Hepatocyte (in vitro differentiated cells): ENCODE results near the gene DPPA3. TPM values are rescaled to one million over a fixed set of nuclear protein-coding genes. Genes with fewer than 3 reads are reported as not detected.
A peak's percentile ranks its signal among the peaks of the same experiment; 100 is the strongest.
"Not testable (repeated sequence)": the region's sequence is repeated elsewhere in the genome, so short reads cannot be mapped to it uniquely, and the experiment has no call there.

Experiments used
- DNase-seq: peaks from one replicate; pipeline ENCODE4 v3.0.0-alpha.2; 2016; ENCODE audit warnings: low spot score
- H2AFZ ChIP-seq: fragments of 200-600 bp; sonication (generic); 2 replicates; pipeline ENCODE4 v1.6.0; 2016; ENCODE audit warnings: antibody characterized with exemption, mild to moderate bottlenecking
- H3K27ac ChIP-seq: fragments of 200-600 bp; sonication (generic); 2 replicates; pipeline ENCODE4 v1.5.1; 2016; ENCODE audit warnings: mild to moderate bottlenecking
- H3K27me3 ChIP-seq: fragments of 200-600 bp; sonication (generic); 2 replicates; pipeline ENCODE4 v1.6.1; 2016
- H3K36me3 ChIP-seq: fragments of 200-600 bp; sonication (generic); replicated peaks from 2 replicates; pipeline ENCODE4 v1.5.1; 2016; ENCODE audit warnings: low read depth; ENCODE audit not compliant: insufficient read depth
- H3K4me1 ChIP-seq: fragments of 200-600 bp; sonication (generic); 2 replicates; pipeline ENCODE4 v1.5.1; 2016; ENCODE audit warnings: mild to moderate bottlenecking, moderate library complexity; ENCODE audit not compliant: insufficient read depth
- H3K4me2 ChIP-seq: fragments of 200-600 bp; sonication (generic); 2 replicates; pipeline ENCODE4 v1.6.0; 2016
- H3K4me3 ChIP-seq: fragments of 200-600 bp; sonication (generic); 2 replicates; pipeline ENCODE4 v1.5.1; 2016; ENCODE audit warnings: mild to moderate bottlenecking
- H3K79me2 ChIP-seq: fragments of 200-600 bp; sonication (generic); 2 replicates; pipeline ENCODE4 v1.6.0; 2017; ENCODE audit warnings: mild to moderate bottlenecking
- H3K9me2 ChIP-seq: fragments of 200-600 bp; sonication (generic); replicated peaks from 2 replicates; pipeline ENCODE4 v1.6.0; 2017; ENCODE audit warnings: mild to moderate bottlenecking; ENCODE audit not compliant: insufficient read depth
- H3K9me3 ChIP-seq: fragments of 200-600 bp; sonication (generic); 2 replicates; pipeline ENCODE4 v1.5.1; 2016; ENCODE audit warnings: low read depth, mild to moderate bottlenecking
- H4K20me1 ChIP-seq: fragments of 200-600 bp; sonication (generic); 2 replicates; pipeline ENCODE4 v1.6.0; 2016; ENCODE audit warnings: mild to moderate bottlenecking; ENCODE audit not compliant: insufficient read depth, poor library complexity, severe bottlenecking
- CTCF ChIP-seq: fragments of 200-600 bp; sonication (generic); IDR thresholded peaks from 2 replicates; pipeline ENCODE4 v1.5.1; 2016; ENCODE audit warnings: antibody characterized with exemption, mild to moderate bottlenecking; ENCODE audit not compliant: poor library complexity
- EZH2 ChIP-seq: fragments of 200-600 bp; sonication (generic); IDR thresholded peaks from 2 replicates; pipeline ENCODE4 v1.6.1; 2016; ENCODE audit warnings: antibody characterized with exemption, mild to moderate bottlenecking, borderline replicate concordance
- EZH2phosphoT487 ChIP-seq: fragments of 200-600 bp; sonication (generic); IDR thresholded peaks from one replicate; pipeline ENCODE4 v1.6.1; 2018; ENCODE audit warnings: antibody characterized with exemption, mild to moderate bottlenecking, low read depth, moderate library complexity; ENCODE audit not compliant: unreplicated experiment, severe bottlenecking
- WGBS: methylation state at CpG from one replicate; pipeline ENCODE4 v1.1.6; 2016; ENCODE audit warnings: low lambda C conversion rate; ENCODE audit errors: missing lambda C conversion rate; 5-methylcytosine and 5-hydroxymethylcytosine counted together
- polyA plus RNA-seq: library from polyadenylated mRNA; unstranded; fragments of >200 nt; fragmentation: Nextera tagmentation; extraction: Ambion mirVana; gene quantifications from 2 replicates; pipeline ENCODE4 v1.2.1, GENCODE V29; 2016
- total RNA-seq: library from RNA; depleted of rRNA; stranded (reverse); fragments of >200 nt; gene quantifications from 2 replicates; pipeline ENCODE4 v1.2.3, GENCODE V29; 2014

The DPPA3 gene
- total and polyA plus RNA-seq, 2 experiments from 2014 or later, result 0.23 to 0.80 TPM

- peak; percentile 19 for DNase-seq
- H3K27me3 ChIP-seq, result no peaks in the 10 kb centered on the region
- no peaks in the 10 kb centered on the region for H3K9me3 ChIP-seq
- no peaks in the 10 kb centered on the region for H3K9me2 ChIP-seq
- no peak overlapping the region for H2AFZ ChIP-seq
- H3K79me2 ChIP-seq, result no peaks in the 10 kb centered on the region
- H3K4me1 ChIP-seq, result no peaks in the 10 kb centered on the region
- no peak overlapping the region for H3K4me3 ChIP-seq
- no peak overlapping the region for H3K4me2 ChIP-seq
- TF ChIP-seq CTCF, result peak; percentile 33
- no peak for TF ChIP-seq EZH2phosphoT487
- TF ChIP-seq EZH2, result no peak
- 13% methylated on average over 5 of the region's 5 CpGs for WGBS
- H3K27ac ChIP-seq, result no peak overlapping the region
- no peaks in the 10 kb centered on the region for H4K20me1 ChIP-seq
- no peaks in the 10 kb centered on the region for H3K36me3 ChIP-seq
Observed at GRCh38 chr12:7716381-7716780, 5.1 kb downstream of the DPPA3 start.

- TF ChIP-seq EZH2phosphoT487 (no peak), CTCF (no peak), EZH2 (no peak)
- H3K9me3 ChIP-seq, result no peaks in the 10 kb centered on the region
- WGBS, result 49% methylated on average over 15 of the region's 15 CpGs
- no peak overlapping the region for H2AFZ ChIP-seq
- H3K4me1 ChIP-seq, result no peaks in the 10 kb centered on the region
- H3K27ac ChIP-seq, result no peak overlapping the region
- no peaks in the 10 kb centered on the region for H3K9me2 ChIP-seq
- no peaks in the 10 kb centered on the region for H3K79me2 ChIP-seq
- H3K4me3 ChIP-seq, result no peak overlapping the region
- no peak overlapping the region for H3K4me2 ChIP-seq
- no peaks in the 10 kb centered on the region for H3K27me3 ChIP-seq
- no peak for DNase-seq
- H3K36me3 ChIP-seq, result no peaks in the 10 kb centered on the region
- H4K20me1 ChIP-seq, result no peaks in the 10 kb centered on the region
Observed at GRCh38 chr12:7719946-7720730, 8.9 kb downstream of the DPPA3 start.

GRCh38 chr12:7723926-7724325 is 12.7 kb downstream of the DPPA3 start:
- H4K20me1 ChIP-seq, result no peaks in the 10 kb centered on the region
- 82% methylated on average over 3 of the region's 3 CpGs for WGBS
- H3K4me2 ChIP-seq, result no peak overlapping the region
- H3K79me2 ChIP-seq, result no peaks in the 10 kb centered on the region
- H3K4me3 ChIP-seq, result no peak overlapping the region
- H3K4me1 ChIP-seq, result no peaks in the 10 kb centered on the region
- no peaks in the 10 kb centered on the region for H3K36me3 ChIP-seq
- H3K9me3 ChIP-seq, result no peaks in the 10 kb centered on the region
- no peak overlapping the region for H2AFZ ChIP-seq
- no peak for TF ChIP-seq EZH2phosphoT487
- TF ChIP-seq EZH2, result no peak
- TF ChIP-seq CTCF, result no peak
- H3K27me3 ChIP-seq, result no peaks in the 10 kb centered on the region
- H3K9me2 ChIP-seq, result no peaks in the 10 kb centered on the region
- DNase-seq, result no peak
- H3K27ac ChIP-seq, result no peak overlapping the region

GRCh38 chr12:7729746-7730145 is 18.5 kb downstream of the DPPA3 start:
- Histone ChIP-seq H3K9me3 (no peaks in the 10 kb centered on the region), H2AFZ (no peak overlapping the region), H3K36me3 (no peaks in the 10 kb centered on the region), H3K4me3 (no peak overlapping the region), H3K79me2 (no peaks in the 10 kb centered on the region), H3K9me2 (no peaks in the 10 kb centered on the region), H3K27ac (no peak overlapping the region), H3K4me2 (no peak overlapping the region), H4K20me1 (no peaks in the 10 kb centered on the region), H3K27me3 (no peaks in the 10 kb centered on the region), H3K4me1 (no peaks in the 10 kb centered on the region)
- WGBS, result 67% methylated on average over 4 of the region's 4 CpGs
- DNase-seq, result no peak
- TF ChIP-seq CTCF, result no peak

GRCh38 chr12:7730984-7731383 is 19.8 kb downstream of the DPPA3 start:
- H3K4me2 ChIP-seq, H2AFZ ChIP-seq, H3K27me3 ChIP-seq, H3K79me2 ChIP-seq, H3K27ac ChIP-seq, H3K9me3 ChIP-seq, H3K9me2 ChIP-seq, H4K20me1 ChIP-seq, H3K4me3 ChIP-seq, DNase-seq, H3K4me1 ChIP-seq, H3K36me3 ChIP-seq: not testable (repeated sequence)
